HG03159 (cell line): ENCODE results near the gene ITSN1.
"Not testable (repeated sequence)": the region's sequence is repeated elsewhere in the genome, so short reads cannot be mapped to it uniquely, and the experiment has no call there.

Source experiments
- ATAC-seq: cut with Tn5 transposase; IDR thresholded peaks from one replicate; pipeline ENCODE4 v1.9.1; 2021; ENCODE audit warnings: mild to moderate bottlenecking, moderate library complexity; ENCODE audit not compliant: unreplicated experiment

Gene ITSN1

DNA sequence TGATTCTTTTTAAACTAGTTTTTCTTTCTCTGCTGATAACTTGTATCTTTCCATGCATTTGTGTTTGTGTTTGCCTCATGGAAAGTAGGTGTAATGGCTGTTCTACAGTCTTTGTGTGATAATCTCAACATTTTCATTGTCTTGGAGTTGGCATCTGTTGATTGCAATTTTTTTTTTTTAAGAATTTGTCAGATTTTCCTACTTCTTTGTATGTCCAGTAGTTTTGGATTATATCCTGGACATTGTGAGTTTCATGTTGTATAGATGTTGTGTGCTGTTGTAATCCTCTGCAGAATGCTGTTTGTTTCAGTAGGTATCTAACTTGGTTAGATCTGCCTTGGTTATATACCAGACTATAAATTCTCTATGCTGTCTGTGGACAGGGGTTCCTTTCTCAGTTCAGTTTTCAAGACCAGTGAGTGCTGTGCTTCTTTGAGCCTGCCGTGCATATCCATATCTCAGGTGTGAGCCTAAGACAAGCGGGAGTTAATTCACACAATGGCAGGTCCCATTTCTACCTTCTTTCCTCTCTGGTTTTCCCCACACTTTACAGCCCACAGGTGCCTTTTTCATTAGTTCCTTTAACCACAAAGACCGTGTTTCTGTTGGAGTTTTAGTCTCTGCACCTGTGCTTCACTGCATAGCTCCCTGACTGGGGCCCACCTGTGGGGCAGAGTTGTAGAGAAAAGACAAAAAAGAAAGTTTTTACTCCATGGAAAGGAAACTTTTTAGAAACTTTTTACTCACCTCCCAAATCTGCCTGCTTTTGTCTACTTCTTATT lies 69.9 kb downstream of the ITSN1 start:
- ATAC-seq, result no peak

DNA sequence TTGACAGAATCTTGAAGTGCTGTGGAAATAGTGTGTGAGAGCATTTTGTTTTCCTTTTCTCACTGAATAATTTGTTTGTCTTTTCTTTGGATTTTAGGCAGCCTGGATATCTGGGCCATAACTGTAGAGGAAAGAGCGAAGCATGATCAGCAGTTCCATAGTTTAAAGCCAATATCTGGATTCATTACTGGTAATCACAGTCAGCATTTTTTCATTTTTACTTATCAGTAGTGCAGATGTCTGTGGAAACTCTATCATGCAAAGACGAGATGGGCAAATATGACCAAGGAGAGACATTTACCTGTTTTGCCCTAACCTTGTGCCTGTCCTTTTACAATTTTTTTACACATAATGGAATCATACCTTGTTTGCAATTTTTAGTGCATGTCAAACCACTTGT lies 78.8 kb downstream of the ITSN1 start:
- ATAC-seq, result no peak

DNA sequence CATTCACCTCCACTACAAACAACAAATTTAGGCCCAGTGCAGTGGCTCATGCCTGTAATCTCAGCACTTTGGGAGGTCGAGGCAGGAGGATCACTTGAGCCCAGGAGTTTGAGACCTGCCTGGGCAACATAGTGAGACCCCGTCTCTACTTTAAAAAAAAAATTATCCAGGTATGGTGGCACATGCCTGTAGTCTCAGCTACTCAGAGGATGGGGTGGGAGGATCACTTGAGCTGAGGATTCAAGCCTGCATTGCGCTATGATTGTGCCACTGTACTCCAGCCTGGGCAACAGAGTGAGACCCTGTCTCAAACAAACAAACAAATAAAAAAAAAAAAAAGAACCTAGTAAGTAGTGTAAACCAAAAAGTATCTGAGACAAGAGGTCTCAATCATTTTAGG lies 86.8 kb downstream of the ITSN1 start:
- ATAC-seq, result not testable (repeated sequence)

DNA sequence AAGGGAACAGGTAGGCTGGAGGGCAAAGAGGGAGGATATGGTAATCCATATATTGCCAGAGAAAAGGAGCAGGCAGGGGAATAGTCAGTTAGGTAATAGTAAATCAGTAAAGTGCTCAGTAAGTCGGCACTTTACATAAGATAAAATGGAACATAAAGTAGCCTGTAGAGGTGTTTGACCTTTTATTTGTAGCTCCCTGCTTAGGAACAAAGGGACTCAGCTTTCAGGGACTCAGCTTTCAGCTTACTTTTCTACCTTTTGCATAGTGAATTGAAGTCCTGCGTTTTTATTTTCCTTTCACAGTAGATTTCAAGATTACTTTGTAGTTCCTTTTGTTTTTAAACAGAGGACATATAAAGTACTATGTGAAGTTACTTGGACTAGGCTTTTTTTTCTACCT lies 87.3 kb downstream of the ITSN1 start:
- ATAC-seq, result no peak

DNA sequence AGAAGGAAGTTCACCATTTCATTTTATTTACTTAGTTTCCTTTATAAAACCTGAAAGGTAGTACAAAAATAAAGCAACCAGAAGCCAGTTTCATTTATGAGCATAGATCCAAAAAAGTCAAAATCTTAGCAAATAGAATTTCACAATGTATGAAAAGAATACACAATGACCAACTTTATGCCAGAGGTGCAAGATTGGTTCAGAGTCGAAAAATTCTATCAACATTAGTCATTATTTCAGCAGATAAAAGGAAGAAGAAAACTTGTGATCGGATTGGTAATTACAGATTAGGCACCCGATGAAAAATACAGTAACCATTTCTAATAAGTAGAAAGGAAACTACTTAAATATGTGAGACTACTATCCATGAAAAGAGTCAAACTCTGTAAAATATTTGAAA lies 89.1 kb downstream of the ITSN1 start:
- ATAC-seq, result no peak

DNA sequence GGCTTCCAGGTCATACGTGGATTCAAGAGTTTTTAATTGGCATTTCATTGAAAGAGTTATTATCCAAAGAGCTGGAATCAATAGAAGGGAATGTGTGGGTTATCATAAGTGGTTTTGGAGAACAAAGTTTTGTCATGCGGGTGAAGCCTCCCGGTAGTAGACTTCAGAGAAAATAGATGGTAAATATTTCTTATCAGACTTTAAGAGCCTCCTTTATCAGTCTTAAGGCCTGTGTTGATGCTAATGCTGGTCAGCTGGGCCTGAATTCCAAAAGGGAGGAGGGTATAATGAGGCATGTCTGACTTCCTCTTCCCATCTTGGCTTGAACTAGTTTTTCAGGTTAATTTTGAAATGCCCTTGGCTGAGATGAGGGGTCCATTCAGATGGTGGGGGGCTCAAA lies 89.7 kb downstream of the ITSN1 start:
- ATAC-seq, result no peak

DNA sequence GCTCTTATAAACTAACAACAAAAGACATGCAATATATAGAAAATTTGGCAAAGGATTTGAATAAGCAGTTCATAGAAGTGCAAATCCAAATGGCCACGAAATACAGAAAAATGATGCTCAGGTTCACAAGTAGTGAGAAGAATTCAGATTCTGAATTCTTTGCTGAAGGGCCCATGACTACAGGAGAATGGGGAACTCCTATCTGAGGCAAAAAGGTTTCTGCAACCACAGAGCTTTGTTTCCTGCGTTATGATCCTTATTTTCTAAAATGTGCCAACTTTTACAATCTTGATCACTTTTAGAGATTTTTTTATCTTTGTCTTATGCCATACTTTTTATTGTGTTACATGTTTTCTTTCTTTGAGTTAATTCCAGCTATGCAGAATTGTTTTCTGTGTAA lies 91.3 kb downstream of the ITSN1 start:
- no peak for ATAC-seq

DNA sequence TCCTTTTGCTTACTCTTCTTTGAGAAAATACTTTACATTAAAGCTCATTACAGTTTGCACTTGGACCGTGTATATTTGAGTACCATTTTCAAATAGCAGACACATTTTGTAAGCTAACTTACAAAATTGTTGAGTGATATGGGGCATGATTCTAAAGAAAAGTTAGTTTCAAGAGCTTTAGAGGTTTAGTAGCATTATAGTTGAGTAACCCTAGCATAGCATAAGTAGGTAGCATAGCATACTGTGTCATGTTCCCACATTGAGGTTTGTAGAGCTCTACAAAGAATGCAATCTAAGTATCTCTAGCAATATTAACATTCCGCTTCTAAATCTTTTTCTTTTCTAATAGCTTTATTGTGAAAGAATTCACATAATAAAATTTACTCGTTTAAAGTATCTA lies 92.0 kb downstream of the ITSN1 start:
- no peak for ATAC-seq

DNA sequence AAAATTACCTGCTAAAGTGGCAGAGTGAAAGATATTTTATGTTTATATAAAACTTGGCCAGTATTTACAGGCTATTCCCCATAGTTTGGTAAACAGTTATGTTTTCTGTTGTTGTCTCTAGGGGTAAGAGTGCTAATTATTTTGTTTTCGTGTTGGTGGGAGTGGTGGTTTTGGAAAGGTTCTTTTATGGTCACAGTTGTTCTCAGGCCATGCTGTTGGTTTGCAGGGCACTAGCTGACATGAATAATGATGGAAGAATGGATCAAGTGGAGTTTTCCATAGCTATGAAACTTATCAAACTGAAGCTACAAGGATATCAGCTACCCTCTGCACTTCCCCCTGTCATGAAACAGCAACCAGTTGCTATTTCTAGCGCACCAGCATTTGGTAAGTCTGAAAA lies 92.5 kb downstream of the ITSN1 start:
- no peak for ATAC-seq

DNA sequence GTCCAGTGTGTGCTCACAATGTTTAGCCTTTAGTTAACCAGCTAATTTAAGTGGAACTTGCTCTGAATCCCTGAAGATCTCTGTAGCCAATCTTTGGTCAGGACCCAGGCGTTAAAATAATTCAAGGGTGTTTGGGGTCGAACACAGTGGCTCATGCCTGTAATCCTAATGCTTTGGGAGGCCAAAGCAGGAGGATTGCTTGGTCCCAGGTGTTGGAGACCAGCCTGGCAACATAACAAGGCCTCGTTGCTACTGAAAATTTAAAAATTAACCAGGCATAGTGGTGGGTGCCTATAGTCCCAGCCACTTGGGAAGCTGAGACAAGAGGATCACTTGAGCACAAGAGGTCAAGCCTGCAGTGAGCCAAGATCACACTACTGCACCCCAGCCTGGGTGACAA lies 94.3 kb downstream of the ITSN1 start:
- ATAC-seq, result no peak

DNA sequence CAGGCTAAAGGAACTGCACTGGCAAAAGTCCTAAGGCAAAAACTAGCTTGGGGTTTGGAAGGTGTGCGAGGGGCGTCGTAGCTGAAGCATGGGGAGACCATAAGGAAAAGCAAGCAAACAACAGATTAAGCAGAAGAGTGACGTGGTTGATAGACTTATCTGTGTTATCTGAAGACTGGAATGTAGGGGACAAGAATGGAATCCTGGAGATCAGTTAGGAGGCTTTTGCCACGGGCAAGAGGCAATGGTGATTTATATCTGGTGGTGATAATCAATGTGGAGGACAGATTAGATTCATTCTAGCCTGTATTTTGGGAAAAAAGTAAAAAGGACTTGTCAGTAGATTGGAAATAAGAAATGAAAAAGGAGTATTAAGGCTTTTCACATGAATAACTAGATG lies 97.4 kb downstream of the ITSN1 start:
- no peak for ATAC-seq

DNA sequence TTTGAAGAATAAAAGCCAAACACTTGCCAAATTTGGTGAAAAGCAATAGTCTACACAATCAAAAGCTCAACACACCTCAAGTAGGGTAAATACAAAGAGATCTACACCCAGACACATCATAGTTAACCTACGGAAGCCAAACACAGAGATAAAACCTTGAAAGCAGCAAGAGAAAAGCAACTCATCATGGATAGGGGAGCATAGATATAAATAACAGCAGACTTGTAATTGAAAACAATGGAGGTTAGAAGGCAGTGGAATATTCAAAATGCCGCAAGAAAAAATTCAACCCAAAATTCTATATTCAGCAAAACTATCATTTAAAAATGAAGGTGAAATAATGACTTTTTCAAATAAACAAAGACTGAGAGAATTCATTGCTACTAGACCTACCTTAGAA lies 105.1 kb downstream of the ITSN1 start:
- ATAC-seq, result no peak

DNA sequence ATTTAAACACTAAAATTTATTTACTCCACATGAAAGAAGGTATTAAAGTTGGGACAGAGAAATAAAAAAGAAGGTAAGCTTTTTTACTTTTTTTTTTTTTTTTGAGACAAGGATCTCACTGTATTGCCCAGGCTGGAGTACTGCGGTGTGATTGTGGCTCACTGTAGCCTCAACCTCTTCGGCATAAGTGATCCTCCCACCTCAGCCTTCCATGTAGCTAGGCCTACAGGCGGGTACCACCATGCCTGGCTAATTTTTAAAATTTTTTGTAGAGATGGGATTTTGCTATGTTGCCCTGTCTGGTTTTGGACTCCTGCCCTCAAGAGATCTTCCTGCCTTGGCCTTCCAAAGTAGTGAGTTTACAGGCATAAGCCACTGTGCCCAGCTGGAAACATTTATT lies 106.6 kb downstream of the ITSN1 start:
- no peak for ATAC-seq

DNA sequence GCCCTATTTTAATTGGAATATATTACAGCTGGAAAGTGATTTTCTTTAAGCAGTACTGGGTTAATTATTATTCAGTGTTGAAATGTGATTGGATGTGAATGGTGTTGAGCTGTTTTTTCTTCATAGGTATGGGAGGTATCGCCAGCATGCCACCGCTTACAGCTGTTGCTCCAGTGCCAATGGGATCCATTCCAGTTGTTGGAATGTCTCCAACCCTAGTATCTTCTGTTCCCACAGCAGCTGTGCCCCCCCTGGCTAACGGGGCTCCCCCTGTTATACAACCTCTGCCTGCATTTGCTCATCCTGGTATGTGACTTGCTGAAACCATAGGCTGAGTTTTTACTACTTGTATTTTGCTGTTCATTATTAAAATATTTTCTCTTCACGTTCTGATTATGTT lies 107.7 kb downstream of the ITSN1 start:
- no peak for ATAC-seq

DNA sequence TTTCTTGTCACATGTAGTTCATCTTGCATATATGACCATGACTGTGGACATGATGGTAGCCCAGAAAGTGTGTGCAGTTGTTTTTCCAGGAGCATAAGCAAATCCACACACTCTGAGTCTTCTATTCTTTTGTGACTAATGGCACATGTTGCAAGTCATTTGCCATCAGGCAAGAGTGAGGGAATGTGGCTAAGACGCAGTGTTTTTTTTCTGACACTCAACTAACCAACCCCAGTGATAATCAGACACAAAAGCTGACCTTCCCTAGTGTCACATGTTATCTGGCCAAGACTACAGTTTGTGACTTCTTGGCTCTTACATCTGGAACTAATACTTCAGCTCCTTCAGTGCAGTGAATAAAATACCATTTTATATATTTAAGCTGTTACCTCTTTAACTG lies 108.8 kb downstream of the ITSN1 start:
- no peak for ATAC-seq

DNA sequence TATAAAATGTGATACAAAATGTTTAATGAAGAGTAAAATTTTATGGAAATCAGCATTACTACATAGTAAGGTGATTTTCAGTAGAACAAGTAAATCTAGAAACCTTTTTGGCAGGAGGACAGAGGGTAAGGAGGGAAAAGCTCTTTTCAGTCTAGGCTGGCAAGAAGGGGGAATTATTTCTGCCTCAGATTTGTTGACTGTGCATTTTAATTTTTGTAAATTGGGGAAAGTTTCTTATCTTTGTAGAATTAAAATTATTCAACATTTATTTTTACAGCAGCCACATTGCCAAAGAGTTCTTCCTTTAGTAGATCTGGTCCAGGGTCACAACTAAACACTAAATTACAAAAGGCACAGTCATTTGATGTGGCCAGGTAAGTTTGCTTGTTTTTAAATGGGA lies 109.2 kb downstream of the ITSN1 start:
- ATAC-seq, result no peak

DNA sequence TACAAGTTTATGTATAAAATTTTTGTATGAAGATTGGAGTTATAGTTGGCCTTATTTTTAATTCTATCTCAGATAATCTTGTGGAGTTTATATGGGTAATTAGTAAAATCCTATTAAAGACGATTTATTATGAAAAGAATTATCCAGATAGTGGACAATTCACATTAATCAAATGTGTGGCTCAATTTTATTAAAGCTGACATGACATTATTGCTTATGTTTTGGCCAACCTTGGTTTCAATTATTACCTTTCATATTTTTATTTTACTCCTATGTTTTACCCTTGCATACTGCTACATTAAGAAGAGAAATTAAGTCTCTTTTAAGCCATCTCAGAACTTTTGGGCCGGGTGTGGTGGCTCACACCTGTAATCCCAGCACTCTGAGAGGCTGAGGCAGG lies 110.0 kb downstream of the ITSN1 start:
- ATAC-seq, result no peak

DNA sequence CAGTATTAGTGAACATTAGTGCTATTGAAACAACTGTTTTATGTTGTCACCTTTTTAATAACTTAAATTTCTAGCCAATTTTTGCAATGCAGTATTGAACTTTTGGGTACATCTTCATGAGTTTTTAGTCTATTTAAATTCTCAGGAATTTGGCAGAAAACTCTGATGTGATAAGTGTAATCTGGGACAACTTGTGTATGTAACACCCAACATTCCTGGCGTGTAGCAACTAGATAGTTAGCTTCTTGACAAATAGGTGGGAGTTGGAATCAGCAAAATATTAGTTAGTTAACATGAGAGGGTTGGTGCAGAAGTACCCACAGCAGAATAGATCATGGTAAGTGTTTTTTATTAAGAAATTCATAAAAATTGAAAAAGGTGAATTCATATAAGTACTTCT lies 111.6 kb downstream of the ITSN1 start:
- ATAC-seq, result no peak

DNA sequence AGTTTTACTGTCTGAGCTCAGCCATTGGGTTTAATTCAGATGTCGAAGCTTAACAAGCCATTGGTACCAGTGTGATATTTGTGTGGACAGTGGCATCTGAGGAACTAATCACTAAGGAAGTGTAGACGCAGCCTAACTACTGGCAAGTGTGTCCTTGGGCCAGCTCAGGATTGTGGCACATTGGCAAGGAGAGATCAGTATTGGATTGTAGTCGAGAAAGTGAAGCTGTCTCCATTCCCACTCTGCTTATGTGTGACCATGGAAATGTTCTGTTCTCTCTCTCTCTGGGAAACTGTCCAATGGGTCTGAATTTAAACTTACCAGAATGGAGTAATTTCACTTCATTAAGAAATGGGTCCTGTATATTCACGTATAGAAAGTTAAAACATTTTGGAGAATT lies 112.2 kb downstream of the ITSN1 start:
- no peak for ATAC-seq

DNA sequence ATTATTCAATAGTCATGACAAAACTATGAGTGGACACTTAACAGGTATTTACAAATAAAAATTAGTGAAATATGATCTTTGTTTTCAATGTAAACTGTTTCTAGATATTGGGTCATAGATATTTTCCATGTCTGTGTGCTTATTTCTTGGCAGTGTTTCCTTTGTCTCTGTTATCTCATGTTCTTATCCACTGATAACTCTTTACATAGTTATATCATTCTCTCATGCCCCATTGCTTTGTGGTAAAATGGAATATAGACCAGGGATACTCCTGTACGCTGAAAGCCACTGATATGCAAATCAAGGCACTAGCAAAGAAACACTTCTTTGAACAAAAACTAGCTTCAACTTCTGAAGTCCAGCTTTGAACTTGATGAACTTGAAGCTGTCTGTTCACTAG lies 113.1 kb downstream of the ITSN1 start:
- no peak for ATAC-seq

DNA sequence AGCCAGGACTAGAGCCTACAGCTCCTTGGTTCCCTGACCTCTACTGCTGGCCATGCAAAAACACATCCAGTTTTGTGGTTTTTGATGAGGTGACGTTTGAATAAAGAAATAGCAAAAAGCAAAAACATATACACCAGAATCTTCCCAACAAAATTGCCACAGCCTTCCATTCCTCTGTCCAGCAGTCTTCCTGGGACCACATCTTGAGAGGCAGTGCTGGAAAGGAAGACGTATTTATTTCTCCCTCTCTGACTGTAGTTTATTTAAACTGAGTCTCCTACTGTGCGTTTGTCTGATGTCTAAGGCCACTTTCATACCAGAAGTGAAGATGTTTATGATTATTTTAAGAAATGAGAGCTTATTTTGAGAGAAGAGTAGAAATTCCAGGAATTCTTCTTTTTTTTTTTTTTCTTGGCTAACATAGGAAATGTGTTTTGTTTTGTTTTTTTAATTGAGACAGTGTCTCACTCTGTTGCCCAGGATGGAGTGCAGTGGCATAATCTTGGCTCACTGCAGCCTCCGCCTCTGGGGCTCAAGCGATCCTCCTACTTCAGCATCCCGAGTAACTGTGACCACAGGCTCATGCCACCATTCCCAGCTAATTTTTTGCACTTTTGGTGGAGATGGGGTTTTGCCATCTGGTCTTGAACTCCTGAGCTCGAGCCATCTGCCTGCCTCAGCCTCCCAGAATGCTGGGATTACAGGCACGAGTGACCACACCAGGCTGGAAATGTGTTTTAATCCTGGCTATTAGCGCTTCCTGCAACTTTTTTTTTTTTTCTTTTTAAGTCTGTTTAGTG lies 118.5 kb downstream of the ITSN1 start:
- no peak for ATAC-seq

DNA sequence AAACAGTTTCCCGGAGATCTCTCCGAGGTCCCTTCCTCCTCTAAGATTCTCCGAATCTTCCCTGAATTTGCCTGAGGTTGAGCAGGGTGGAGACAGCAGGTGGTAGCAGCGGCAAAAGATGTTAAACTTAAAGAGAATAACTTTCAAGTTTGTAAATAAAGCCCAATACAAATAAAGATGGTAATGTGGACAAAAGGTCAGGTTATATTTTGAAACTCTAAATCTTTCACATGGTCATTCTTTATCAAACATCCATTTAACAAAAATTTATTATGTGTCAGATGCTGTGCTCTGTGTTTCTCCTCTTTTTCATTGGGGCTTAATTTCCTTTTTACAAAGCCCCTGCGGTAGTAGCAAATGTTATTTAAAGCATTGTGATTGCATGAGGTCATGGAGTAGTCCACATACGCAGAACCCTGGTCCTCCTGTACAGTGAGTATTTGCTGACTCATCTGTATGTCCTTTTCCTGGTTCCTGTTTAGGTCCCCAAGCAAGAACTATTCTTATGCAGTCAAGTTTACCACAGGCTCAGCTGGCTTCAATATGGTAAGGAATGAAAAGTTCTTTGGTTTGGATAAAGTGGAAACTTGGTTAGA lies 119.2 kb downstream of the ITSN1 start:
- no peak for ATAC-seq
